GM21367 (cell line): ENCODE measurements around the gene TBC1D9B.
A peak's percentile ranks its signal among the peaks of the same experiment; 100 is the strongest.

Source experiments
- ATAC-seq: cut with Tn5 transposase; IDR thresholded peaks from one replicate; pipeline ENCODE4 v1.9.1; 2021; ENCODE audit not compliant: unreplicated experiment

Gene TBC1D9B

GRCh38 chr5:179870952-179871351 lies 36.7 kb downstream of the TBC1D9B start:
- no peak for ATAC-seq

GRCh38 chr5:179870403-179870903 lies 37.2 kb downstream of the TBC1D9B start:
- no peak for ATAC-seq

- ATAC-seq: no peak
Observed at GRCh38 chr5:179869641-179870402, 37.9 kb downstream of the TBC1D9B start.

GRCh38 chr5:179869101-179869500 lies 38.6 kb downstream of the TBC1D9B start:
- no peak for ATAC-seq

GRCh38 chr5:179868541-179868940 lies 39.2 kb downstream of the TBC1D9B start:
- no peak for ATAC-seq

- no peak for ATAC-seq
Observed at GRCh38 chr5:179867476-179867875, 40.2 kb downstream of the TBC1D9B start.

GRCh38 chr5:179867079-179867465 lies 40.6 kb downstream of the TBC1D9B start:
- no peak for ATAC-seq

- no peak for ATAC-seq
Observed at GRCh38 chr5:179866241-179867078, 41.2 kb downstream of the TBC1D9B start.

- ATAC-seq: no peak
Observed at GRCh38 chr5:179865491-179866240, 42.0 kb downstream of the TBC1D9B start.

GRCh38 chr5:179864686-179865085 lies 43.0 kb downstream of the TBC1D9B start:
- no peak for ATAC-seq

GRCh38 chr5:179863449-179864085 lies 44.1 kb downstream of the TBC1D9B start:
- no peak for ATAC-seq

- ATAC-seq: no peak
Observed at GRCh38 chr5:179862891-179863290, 44.8 kb downstream of the TBC1D9B start.

- ATAC-seq: no peak
Observed at GRCh38 chr5:179862296-179862695, 45.4 kb downstream of the TBC1D9B start.

GRCh38 chr5:179860301-179860700 lies 47.4 kb downstream of the TBC1D9B start:
- ATAC-seq: no peak

- ATAC-seq: peak; percentile 96
Observed at GRCh38 chr5:179858586-179859427, 48.9 kb downstream of the TBC1D9B start, which contains the start of gene MRNIP. Gene MRNIP, minus strand, starts transcription at chr5:179858817. Its CDS starts 21 bp downstream, at chr5:179858796.

GRCh38 chr5:179858241-179858585 lies 49.5 kb downstream of the TBC1D9B start:
- ATAC-seq: peak; percentile 43

- ATAC-seq: no peak
Observed at GRCh38 chr5:179854356-179854755, 53.3 kb downstream of the TBC1D9B start.

GRCh38 chr5:179852993-179853547 lies 54.6 kb downstream of the TBC1D9B start:
- ATAC-seq: peak; percentile 89

- ATAC-seq: no peak
Observed at GRCh38 chr5:179841621-179842020, 66.1 kb downstream of the TBC1D9B start.

- no peak for ATAC-seq
Observed at GRCh38 chr5:179840766-179841165, 66.9 kb downstream of the TBC1D9B start.
